Liver (tissue), 9 donors: Measurements from ENCODE around the gene PPP2CA. TPM values are rescaled to one million over a fixed set of nuclear protein-coding genes. Genes with fewer than 3 reads are reported as not detected.

Source experiments
- DNase-seq: peaks from one replicate; pipeline ENCODE4 v3.0.0-alpha.2; 2017; ENCODE audit warnings: low spot score
- H3K27ac ChIP-seq, 2 donors: one replicate each; pipeline ENCODE4 v1.7.0; 2013; ENCODE audit warnings: inconsistent platforms in 2 of 2, low read length in 2 of 2, control low read depth in 1 of 2, low read depth in 1 of 2, mild to moderate bottlenecking in 1 of 2
- H3K27me3 ChIP-seq, 4 donors: one replicate each; pipeline versions ENCODE4 v1.6.1 to v1.7.0; 2013; ENCODE audit warnings: low read length in 3 of 4, inconsistent platforms in 1 of 4, mild to moderate bottlenecking in 1 of 4, moderate library complexity in 1 of 4; ENCODE audit not compliant: control insufficient read depth in 4 of 4, insufficient read depth in 4 of 4
- H3K36me3 ChIP-seq, 4 donors: one replicate each; pipeline versions ENCODE4 v1.6.1 to v1.7.0; 2013; ENCODE audit warnings: low read length in 3 of 4, mild to moderate bottlenecking in 3 of 4, low read depth in 1 of 4, moderate library complexity in 1 of 4; ENCODE audit not compliant: control insufficient read depth in 4 of 4, insufficient read depth in 3 of 4
- H3K4me1 ChIP-seq, 4 donors: one replicate each; pipeline versions ENCODE4 v1.6.1 to v1.7.0; 2013; ENCODE audit warnings: low read length in 3 of 4, mild to moderate bottlenecking in 3 of 4, moderate library complexity in 1 of 4; ENCODE audit not compliant: control insufficient read depth in 4 of 4, insufficient read depth in 4 of 4
- H3K4me3 ChIP-seq, 3 donors: one replicate each; pipeline versions ENCODE4 v1.6.1 to v1.7.0; 2013; ENCODE audit warnings: low read length in 3 of 3, control low read depth in 1 of 3, low read depth in 1 of 3, mild to moderate bottlenecking in 1 of 3
- H3K9ac ChIP-seq, 2 donors: one replicate each; pipeline ENCODE4 v1.7.0; 2013; ENCODE audit warnings: low read length in 2 of 2, mild to moderate bottlenecking in 2 of 2, moderate library complexity in 2 of 2, control low read depth in 1 of 2, low read depth in 1 of 2
- H3K9me3 ChIP-seq, 4 donors: one replicate each; pipeline versions ENCODE4 v1.6.1 to v1.7.0; 2013; ENCODE audit warnings: low read length in 3 of 4; ENCODE audit not compliant: control insufficient read depth in 4 of 4
- FOXA1 ChIP-seq: IDR thresholded peaks from 2 replicates; pipeline ENCODE4 v1.6.1; 2016; ENCODE audit warnings: antibody characterized with exemption
- GABPA ChIP-seq, 2 donors: IDR thresholded peaks in 1 of 2; conservative IDR thresholded peaks in 1 of 2; 2 replicates each; pipeline ENCODE4 v1.6.1; 2016; ENCODE audit warnings: antibody characterized with exemption in 2 of 2, mild to moderate bottlenecking in 1 of 2, moderate library complexity in 1 of 2
- HNF4A ChIP-seq, 2 donors: conservative IDR thresholded peaks; 2 replicates each; pipeline ENCODE4 v1.6.1; 2016; ENCODE audit warnings: antibody characterized with exemption in 2 of 2, mild to moderate bottlenecking in 2 of 2
- HNF4G ChIP-seq: IDR thresholded peaks from 2 replicates; pipeline ENCODE4 v1.6.1; 2016; ENCODE audit warnings: antibody characterized with exemption
- RXRA ChIP-seq, 2 donors: IDR thresholded peaks; 2 replicates each; pipeline ENCODE4 v1.6.1; 2017 to 2018; ENCODE audit warnings: antibody characterized with exemption in 2 of 2, mild to moderate bottlenecking in 1 of 2
- TAF1 ChIP-seq: conservative IDR thresholded peaks from 2 replicates; pipeline ENCODE4 v1.6.1; 2016; ENCODE audit warnings: antibody characterized with exemption, mild to moderate bottlenecking
- YY1 ChIP-seq: IDR thresholded peaks from 2 replicates; pipeline ENCODE4 v1.6.1; 2016; ENCODE audit warnings: antibody characterized with exemption, mild to moderate bottlenecking
- WGBS: extraction: QIAGEN DNeasy Blood & Tissue Kit; methylation state at CpG from one replicate; pipeline ENCODE4 v1.1.7; 2013; 5-methylcytosine and 5-hydroxymethylcytosine counted together
- polyA plus RNA-seq, 2 donors: library from polyadenylated mRNA; stranded (reverse) in 1 of 2; unstranded in 1 of 2; fragments of 200-250 nt in 1 of 2; fragments of >200 nt in 1 of 2; fragmentation: Nextera tagmentation in 1 of 2; extraction: Ambion mirVana in 1 of 2; gene quantifications; one replicate each; pipeline versions ENCODE4 v1.2.1 to v1.2.3, GENCODE V29; 2013 to 2015
- total RNA-seq, 2 donors: library from RNA; depleted of rRNA; stranded (reverse); fragments of >200 nt; gene quantifications; one replicate each; pipeline ENCODE4 v1.2.3, GENCODE V29; 2014
- TF ChIP-seq, protein P1 (sequence below): IDR thresholded peaks from 2 replicates; pipeline ENCODE4 v1.6.1; 2016; ENCODE audit warnings: antibody characterized with exemption, mild to moderate bottlenecking
- TF ChIP-seq, protein P2 (sequence below): IDR thresholded peaks from 2 replicates; pipeline ENCODE4 v1.6.1; 2016; ENCODE audit warnings: antibody characterized with exemption
- TF ChIP-seq, protein P3 (sequence below): IDR thresholded peaks from 2 replicates; pipeline ENCODE4 v1.6.1; 2016; ENCODE audit warnings: antibody characterized with exemption
- TF ChIP-seq, protein P4 (sequence below): IDR thresholded peaks from 2 replicates; pipeline ENCODE4 v1.6.1; 2016; ENCODE audit warnings: antibody characterized with exemption
- TF ChIP-seq, protein P5 (sequence below): fragments of 150-350 bp; IDR thresholded peaks from 2 replicates; pipeline ENCODE4 v1.5.1; 2017; ENCODE audit warnings: improper control_type of control experiment, low read depth, low read length; ENCODE audit not compliant: missing input control
- donor health status: healthy.
- donor health status: healthy.
- donor health status: healthy.
- donor health status: healthy.
- donor health status: healthy.

Gene PPP2CA
- total and polyA plus RNA-seq, 4 donors, result 43.3 to 71.6 (median 55.1) TPM

DNA sequence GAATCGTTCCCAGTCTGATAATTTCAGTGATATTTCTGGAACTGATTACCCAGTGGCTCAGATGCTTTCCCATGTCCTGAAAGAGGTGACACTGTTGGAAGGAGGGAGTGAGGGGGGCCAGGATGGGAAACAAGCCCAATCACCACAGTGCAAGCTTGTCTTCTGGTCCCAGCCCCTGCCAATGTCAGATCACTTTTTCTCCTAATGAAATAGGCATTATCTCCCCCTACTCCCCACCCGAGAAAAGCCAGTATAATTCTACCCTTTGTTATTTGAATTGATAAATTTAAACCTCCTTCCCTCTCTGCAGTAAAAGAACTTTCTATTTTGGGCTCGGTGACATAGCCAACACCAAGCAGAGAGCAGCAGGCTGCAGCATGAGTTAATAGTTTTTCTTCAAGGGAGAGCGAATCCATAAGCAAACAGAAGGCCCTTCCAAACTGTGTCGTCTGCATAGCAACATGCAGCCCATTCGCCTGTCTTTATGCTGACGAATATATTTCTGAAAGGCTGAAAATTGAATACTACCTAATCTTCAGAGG lies 14.6 kb upstream of the PPP2CA start:
- Histone ChIP-seq H3K4me1 (peaks cover 0 to 4% (median 0%) of the 10 kb centered on the region in 4 donors), H3K27ac (no peak overlapping the region), H3K4me3 (no peak overlapping the region), H3K36me3 (no peaks in the 10 kb centered on the region), H3K9me3 (no peaks in the 10 kb centered on the region), H3K27me3 (no peaks in the 10 kb centered on the region), H3K9ac (no peak overlapping the region)
- 31% methylated on average over 7 of the region's 7 CpGs for WGBS
- TF ChIP-seq, protein P1, sequence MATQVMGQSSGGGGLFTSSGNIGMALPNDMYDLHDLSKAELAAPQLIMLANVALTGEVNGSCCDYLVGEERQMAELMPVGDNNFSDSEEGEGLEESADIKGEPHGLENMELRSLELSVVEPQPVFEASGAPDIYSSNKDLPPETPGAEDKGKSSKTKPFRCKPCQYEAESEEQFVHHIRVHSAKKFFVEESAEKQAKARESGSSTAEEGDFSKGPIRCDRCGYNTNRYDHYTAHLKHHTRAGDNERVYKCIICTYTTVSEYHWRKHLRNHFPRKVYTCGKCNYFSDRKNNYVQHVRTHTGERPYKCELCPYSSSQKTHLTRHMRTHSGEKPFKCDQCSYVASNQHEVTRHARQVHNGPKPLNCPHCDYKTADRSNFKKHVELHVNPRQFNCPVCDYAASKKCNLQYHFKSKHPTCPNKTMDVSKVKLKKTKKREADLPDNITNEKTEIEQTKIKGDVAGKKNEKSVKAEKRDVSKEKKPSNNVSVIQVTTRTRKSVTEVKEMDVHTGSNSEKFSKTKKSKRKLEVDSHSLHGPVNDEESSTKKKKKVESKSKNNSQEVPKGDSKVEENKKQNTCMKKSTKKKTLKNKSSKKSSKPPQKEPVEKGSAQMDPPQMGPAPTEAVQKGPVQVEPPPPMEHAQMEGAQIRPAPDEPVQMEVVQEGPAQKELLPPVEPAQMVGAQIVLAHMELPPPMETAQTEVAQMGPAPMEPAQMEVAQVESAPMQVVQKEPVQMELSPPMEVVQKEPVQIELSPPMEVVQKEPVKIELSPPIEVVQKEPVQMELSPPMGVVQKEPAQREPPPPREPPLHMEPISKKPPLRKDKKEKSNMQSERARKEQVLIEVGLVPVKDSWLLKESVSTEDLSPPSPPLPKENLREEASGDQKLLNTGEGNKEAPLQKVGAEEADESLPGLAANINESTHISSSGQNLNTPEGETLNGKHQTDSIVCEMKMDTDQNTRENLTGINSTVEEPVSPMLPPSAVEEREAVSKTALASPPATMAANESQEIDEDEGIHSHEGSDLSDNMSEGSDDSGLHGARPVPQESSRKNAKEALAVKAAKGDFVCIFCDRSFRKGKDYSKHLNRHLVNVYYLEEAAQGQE, result no peak
- TF ChIP-seq, protein P2, sequence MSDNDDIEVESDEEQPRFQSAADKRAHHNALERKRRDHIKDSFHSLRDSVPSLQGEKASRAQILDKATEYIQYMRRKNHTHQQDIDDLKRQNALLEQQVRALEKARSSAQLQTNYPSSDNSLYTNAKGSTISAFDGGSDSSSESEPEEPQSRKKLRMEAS, result no peak
- no peak for DNase-seq

DNA sequence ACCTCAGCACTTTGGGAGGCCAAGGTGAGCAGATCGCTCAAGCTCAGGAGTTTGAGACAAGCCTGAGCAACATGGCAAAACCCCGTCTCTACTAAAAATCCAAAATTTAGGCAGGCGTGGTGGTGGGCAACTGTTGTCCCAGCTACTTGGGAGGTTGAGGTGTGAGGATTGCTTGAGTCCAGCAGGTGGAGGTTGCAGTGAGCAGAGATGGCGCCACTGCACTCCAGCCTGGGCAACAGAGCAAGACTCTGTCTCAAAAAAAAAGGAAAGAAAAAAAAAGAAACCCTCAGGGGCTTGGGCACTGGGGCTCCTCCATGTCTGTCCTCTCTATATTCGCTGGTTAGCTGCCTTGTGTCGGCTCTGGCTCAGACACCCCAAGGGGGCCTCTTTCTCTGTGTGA lies 10.9 kb upstream of the PPP2CA start:
- WGBS, result 97% methylated on average over 6 of the region's 6 CpGs
- Histone ChIP-seq H3K9me3 (no peaks in the 10 kb centered on the region), H3K27ac (no peak overlapping the region)

More for the DNA sequence above, 10.9 kb upstream of the PPP2CA start:
- no peak overlapping the region for H3K9ac ChIP-seq
- H3K36me3 ChIP-seq, result no peaks in the 10 kb centered on the region
- H3K4me1 ChIP-seq, result peaks cover 0 to 4% (median 0%) of the 10 kb centered on the region in 4 donors
- TF ChIP-seq GABPA (IDR thresholded peaks at IDR 0.05 in 1 of 2, conservative IDR thresholded peaks at IDR 0.05 in 1 of 2), result no peak
- TF ChIP-seq RXRA (IDR thresholded peaks at IDR 0.05), result no peak
- no peak for TF ChIP-seq HNF4A (conservative IDR thresholded peaks at IDR 0.05)
- TF ChIP-seq FOXA1, result no peak
- TF ChIP-seq, protein P3, sequence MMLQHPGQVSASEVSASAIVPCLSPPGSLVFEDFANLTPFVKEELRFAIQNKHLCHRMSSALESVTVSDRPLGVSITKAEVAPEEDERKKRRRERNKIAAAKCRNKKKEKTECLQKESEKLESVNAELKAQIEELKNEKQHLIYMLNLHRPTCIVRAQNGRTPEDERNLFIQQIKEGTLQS, result no peak
- TF ChIP-seq, protein P4, sequence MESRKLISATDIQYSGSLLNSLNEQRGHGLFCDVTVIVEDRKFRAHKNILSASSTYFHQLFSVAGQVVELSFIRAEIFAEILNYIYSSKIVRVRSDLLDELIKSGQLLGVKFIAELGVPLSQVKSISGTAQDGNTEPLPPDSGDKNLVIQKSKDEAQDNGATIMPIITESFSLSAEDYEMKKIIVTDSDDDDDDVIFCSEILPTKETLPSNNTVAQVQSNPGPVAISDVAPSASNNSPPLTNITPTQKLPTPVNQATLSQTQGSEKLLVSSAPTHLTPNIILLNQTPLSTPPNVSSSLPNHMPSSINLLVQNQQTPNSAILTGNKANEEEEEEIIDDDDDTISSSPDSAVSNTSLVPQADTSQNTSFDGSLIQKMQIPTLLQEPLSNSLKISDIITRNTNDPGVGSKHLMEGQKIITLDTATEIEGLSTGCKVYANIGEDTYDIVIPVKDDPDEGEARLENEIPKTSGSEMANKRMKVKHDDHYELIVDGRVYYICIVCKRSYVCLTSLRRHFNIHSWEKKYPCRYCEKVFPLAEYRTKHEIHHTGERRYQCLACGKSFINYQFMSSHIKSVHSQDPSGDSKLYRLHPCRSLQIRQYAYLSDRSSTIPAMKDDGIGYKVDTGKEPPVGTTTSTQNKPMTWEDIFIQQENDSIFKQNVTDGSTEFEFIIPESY, result no peak
- TF ChIP-seq, protein P5, sequence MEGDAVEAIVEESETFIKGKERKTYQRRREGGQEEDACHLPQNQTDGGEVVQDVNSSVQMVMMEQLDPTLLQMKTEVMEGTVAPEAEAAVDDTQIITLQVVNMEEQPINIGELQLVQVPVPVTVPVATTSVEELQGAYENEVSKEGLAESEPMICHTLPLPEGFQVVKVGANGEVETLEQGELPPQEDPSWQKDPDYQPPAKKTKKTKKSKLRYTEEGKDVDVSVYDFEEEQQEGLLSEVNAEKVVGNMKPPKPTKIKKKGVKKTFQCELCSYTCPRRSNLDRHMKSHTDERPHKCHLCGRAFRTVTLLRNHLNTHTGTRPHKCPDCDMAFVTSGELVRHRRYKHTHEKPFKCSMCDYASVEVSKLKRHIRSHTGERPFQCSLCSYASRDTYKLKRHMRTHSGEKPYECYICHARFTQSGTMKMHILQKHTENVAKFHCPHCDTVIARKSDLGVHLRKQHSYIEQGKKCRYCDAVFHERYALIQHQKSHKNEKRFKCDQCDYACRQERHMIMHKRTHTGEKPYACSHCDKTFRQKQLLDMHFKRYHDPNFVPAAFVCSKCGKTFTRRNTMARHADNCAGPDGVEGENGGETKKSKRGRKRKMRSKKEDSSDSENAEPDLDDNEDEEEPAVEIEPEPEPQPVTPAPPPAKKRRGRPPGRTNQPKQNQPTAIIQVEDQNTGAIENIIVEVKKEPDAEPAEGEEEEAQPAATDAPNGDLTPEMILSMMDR, result no peak
- no peak for TF ChIP-seq TAF1
- no peak for TF ChIP-seq HNF4G
- TF ChIP-seq, protein P2, result no peak
- no peak for TF ChIP-seq YY1
- no peak for DNase-seq
- no peak overlapping the region for H3K4me3 ChIP-seq
- no peaks in the 10 kb centered on the region for H3K27me3 ChIP-seq
